Ovary (tissue), 9 donors: ENCODE results near the gene LTF. TPM values are rescaled to one million over a fixed set of nuclear protein-coding genes. Genes with fewer than 3 reads are reported as not detected.

ENCODE experiments used
- DNase-seq, 5 donors: peaks; one replicate each; pipeline ENCODE4 v3.0.0-alpha.2; 2019 to 2020
- H3K27ac ChIP-seq, 2 donors: fragments of 200-600 bp; one replicate each; pipeline versions ENCODE4 v1.5.1 to v1.8.0; 2019 to 2022
- H3K27me3 ChIP-seq: fragments of 200-600 bp; one replicate; pipeline ENCODE4 v1.8.0; 2022
- H3K36me3 ChIP-seq: fragments of 200-600 bp; sonication (generic); one replicate; pipeline ENCODE4 v1.5.1; 2019
- H3K4me1 ChIP-seq: one replicate; pipeline ENCODE4 v1.8.1; 2013; ENCODE audit warnings: mild to moderate bottlenecking, moderate library complexity; ENCODE audit not compliant: insufficient read depth
- H3K4me3 ChIP-seq: fragments of 200-600 bp; sonication (generic); one replicate; pipeline ENCODE4 v1.5.1; 2017
- H3K9me3 ChIP-seq, 2 donors: fragments of 200-600 bp in 1 of 2; sonication (generic) in 1 of 2; one replicate each; pipeline versions ENCODE4 v1.5.1 to v1.8.1; 2013 to 2019; ENCODE audit warnings: mild to moderate bottlenecking in 1 of 2, moderate library complexity in 1 of 2
- EP300 ChIP-seq: sonication (generic); formaldehyde crosslinking; IDR thresholded peaks from one replicate; pipeline ENCODE4 v1.6.1; 2017; ENCODE audit warnings: antibody characterized with exemption
- POLR2A ChIP-seq: fragments of 450-650 bp; IDR thresholded peaks from one replicate; pipeline ENCODE4 v1.6.1; 2017; ENCODE audit warnings: antibody characterized with exemption, mild to moderate bottlenecking, moderate library complexity
- WGBS, 3 donors: extraction: QIAGEN DNeasy Blood & Tissue Kit in 1 of 3; methylation state at CpG; one replicate each; pipeline versions ENCODE4 v1.1.5 to v1.1.7; 2013 to 2017; 5-methylcytosine and 5-hydroxymethylcytosine counted together
- intact Hi-C, 4 donors: fragments of 100-400 bp; cut with DNase I; formaldehyde crosslinking; loops; one replicate each; pipeline versions ENCODE4 v1.11.0 to v1.15.1; 2022 to 2023
- polyA plus RNA-seq, 2 donors: library from polyadenylated mRNA; stranded (reverse); fragments of 200-250 nt in 1 of 2; fragments of 350-450 nt in 1 of 2; fragmentation: Illumina TruSeq in 1 of 2; extraction: RNeasy Lipid Tissue Mini Kit (QIAGEN cat#74804) in 1 of 2; gene quantifications; one replicate each; pipeline ENCODE4 v1.2.3, GENCODE V29; 2013 to 2014
- total RNA-seq, 7 donors: library from RNA; depleted of rRNA in 2 of 7; stranded (reverse); fragments of >200 nt in 2 of 7; fragmentation: NEBNext Ultra II Directional in 3 of 7; extraction: Animal tissue kit (Norgen Biotek cat#: 25700) in 3 of 7; gene quantifications; one replicate each; pipeline versions ENCODE4 v1.1.0 to v1.2.4, GENCODE V29; 2016 to 2023
- TF ChIP-seq, protein P1 (sequence below), 3 donors: fragments of 450-650 bp in 2 of 3; fragments of 200-600 bp in 1 of 3; IDR thresholded peaks; one replicate each; pipeline versions ENCODE4 v1.5.1 to v1.8.0; 2016 to 2022; ENCODE audit warnings: antibody characterized with exemption in 3 of 3, mild to moderate bottlenecking in 1 of 3
- donor health status: DM: no; HTN: no; CAD: no; lungs with moderate emphysema.
- donor health status: DM: no; HTN: no; CAD: no.
- donor health status: Bipolar disorder and iron deficiency.
- donor health status: DM: yes; HTN: yes; CAD: no.
- donor health status: DM: no; HTN: no; CAD: no.
- donor health status: DM: yes; HTN: yes; CAD: no.

LTF gene
- total and polyA plus RNA-seq, 9 donors: 0.56 to 23.7 (median 1.2) TPM

DNA sequence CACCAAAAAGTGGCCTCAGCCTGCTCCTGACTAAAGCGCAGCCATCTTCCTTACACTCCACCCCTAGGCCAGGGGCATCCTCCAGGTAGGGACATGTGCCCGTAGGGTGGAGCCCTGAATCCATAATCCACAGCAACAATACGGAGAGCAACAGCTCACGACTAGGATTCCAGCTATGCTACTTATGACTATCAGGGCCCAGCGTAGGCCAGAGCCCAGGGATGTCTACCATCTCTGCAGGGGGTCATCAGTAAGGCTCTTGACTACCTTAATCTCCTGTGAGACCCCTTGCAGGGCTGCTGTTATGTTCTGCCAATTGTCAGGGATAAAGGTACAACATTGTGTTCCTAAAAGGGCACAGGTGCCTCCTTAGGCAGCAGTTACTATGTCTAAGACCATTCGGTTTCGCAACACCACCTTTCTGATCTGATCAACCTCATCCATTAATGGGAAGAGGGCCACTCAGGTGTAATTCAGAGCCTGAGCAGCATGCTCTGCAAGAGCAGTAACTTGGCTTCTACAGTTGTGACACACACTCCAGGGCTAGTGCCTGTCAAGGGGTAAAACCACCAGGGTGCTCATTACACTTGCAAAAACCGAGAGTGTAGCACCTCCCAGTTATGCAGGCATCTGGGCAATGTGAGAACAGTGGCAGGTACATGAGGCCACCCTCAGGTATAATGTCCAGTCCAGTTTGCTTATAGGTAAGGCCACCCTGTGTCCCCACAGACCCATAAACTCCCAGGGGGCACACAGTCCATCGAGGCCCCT lies 46.7 kb downstream of the LTF start:
- DNase-seq: no peak
- H3K27me3 ChIP-seq: no peaks in the 10 kb centered on the region
- no peaks in the 10 kb centered on the region for H3K36me3 ChIP-seq
- no peaks in the 10 kb centered on the region for H3K4me1 ChIP-seq
- no peak overlapping the region for H3K27ac ChIP-seq
- TF ChIP-seq EP300 (no peak), POLR2A (no peak)
- TF ChIP-seq, protein P1, sequence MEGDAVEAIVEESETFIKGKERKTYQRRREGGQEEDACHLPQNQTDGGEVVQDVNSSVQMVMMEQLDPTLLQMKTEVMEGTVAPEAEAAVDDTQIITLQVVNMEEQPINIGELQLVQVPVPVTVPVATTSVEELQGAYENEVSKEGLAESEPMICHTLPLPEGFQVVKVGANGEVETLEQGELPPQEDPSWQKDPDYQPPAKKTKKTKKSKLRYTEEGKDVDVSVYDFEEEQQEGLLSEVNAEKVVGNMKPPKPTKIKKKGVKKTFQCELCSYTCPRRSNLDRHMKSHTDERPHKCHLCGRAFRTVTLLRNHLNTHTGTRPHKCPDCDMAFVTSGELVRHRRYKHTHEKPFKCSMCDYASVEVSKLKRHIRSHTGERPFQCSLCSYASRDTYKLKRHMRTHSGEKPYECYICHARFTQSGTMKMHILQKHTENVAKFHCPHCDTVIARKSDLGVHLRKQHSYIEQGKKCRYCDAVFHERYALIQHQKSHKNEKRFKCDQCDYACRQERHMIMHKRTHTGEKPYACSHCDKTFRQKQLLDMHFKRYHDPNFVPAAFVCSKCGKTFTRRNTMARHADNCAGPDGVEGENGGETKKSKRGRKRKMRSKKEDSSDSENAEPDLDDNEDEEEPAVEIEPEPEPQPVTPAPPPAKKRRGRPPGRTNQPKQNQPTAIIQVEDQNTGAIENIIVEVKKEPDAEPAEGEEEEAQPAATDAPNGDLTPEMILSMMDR (IDR thresholded peaks at IDR 0.05): no peak
- 83 to 87% (median 85%) methylated on average over 9 of the region's 9 CpGs for WGBS, 3 donors
- H3K4me3 ChIP-seq: no peak overlapping the region
- intact Hi-C loops: no loop called here
- H3K9me3 ChIP-seq: no peaks in the 10 kb centered on the region

- H3K27ac ChIP-seq: no peak overlapping the region
- no peaks in the 10 kb centered on the region for H3K9me3 ChIP-seq
- H3K36me3 ChIP-seq: no peaks in the 10 kb centered on the region
- DNase-seq: no peak
- TF ChIP-seq EP300 (no peak), POLR2A (no peak)
- TF ChIP-seq, protein P1 (IDR thresholded peaks at IDR 0.05): no peak
- H3K4me3 ChIP-seq: no peak overlapping the region
- WGBS, 3 donors: 83 to 86% (median 85%) methylated on average over 7 of the region's 7 CpGs
- intact Hi-C loops: no loop called here
- no peaks in the 10 kb centered on the region for H3K27me3 ChIP-seq
- H3K4me1 ChIP-seq: no peaks in the 10 kb centered on the region
Observed at GRCh38 chr3:46416811-46417510, 47.7 kb downstream of the LTF start.

DNA sequence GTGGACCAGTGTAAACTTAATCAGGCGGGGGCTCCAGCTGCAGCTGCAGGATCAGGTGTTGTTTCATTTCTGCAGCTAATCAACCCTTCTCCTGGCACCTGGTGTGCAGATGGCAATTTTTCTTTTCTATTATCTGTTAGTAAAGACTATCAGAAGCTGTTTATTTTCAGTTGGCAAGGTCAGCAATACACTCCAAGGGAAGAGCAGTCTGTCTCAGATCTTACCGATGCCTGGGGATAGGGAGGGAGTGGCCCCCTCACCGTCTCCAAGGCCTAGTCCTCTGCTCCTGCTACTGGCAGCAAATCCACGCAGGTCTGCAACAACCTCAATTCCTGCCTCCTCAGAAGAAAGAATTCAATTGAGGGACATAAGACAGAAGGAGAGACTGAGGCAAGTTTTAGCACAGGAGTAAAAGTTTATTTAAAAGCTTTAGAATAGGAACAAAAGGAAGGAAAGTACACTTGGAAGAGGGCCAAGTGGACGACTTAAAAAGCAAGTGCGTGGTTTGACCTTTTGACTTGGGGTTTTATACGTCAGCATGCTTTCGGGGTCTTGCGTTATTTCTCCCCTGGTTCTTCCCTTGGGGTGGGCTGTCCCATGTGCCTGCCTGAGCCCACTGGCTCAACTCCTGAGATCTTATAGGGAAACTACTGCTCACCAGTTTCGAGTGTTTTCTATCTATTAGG lies 48.4 kb downstream of the LTF start:
- H3K27me3 ChIP-seq: no peaks in the 10 kb centered on the region
- H3K9me3 ChIP-seq: no peaks in the 10 kb centered on the region
- intact Hi-C loops: no loop called here
- TF ChIP-seq EP300: no peak
- TF ChIP-seq, protein P1 (IDR thresholded peaks at IDR 0.05): no peak
- no peak for TF ChIP-seq POLR2A
- H3K4me3 ChIP-seq: no peak overlapping the region
- no peaks in the 10 kb centered on the region for H3K36me3 ChIP-seq
- no peaks in the 10 kb centered on the region for H3K4me1 ChIP-seq
- H3K27ac ChIP-seq: no peak overlapping the region
- WGBS, 3 donors: 39 to 41% (median 41%) methylated on average over 10 of the region's 10 CpGs
- DNase-seq: no peak

- no peaks in the 10 kb centered on the region for H3K4me1 ChIP-seq
- no peak overlapping the region for H3K27ac ChIP-seq
- no peak for TF ChIP-seq POLR2A
- TF ChIP-seq, protein P1 (IDR thresholded peaks at IDR 0.05): no peak
- TF ChIP-seq EP300: no peak
- intact Hi-C loops: no loop called here
- no peaks in the 10 kb centered on the region for H3K36me3 ChIP-seq
- DNase-seq: no peak
- no peak overlapping the region for H3K4me3 ChIP-seq
- 77 to 81% (median 79%) methylated on average over 4 of the region's 4 CpGs for WGBS, 3 donors
- H3K9me3 ChIP-seq: no peaks in the 10 kb centered on the region
- H3K27me3 ChIP-seq: no peaks in the 10 kb centered on the region
Observed at GRCh38 chr3:46414739-46415138, 50.0 kb downstream of the LTF start.
